ENCODE data around the gene PPEF1. TPM values are rescaled to one million over a fixed set of nuclear protein-coding genes. Genes with fewer than 3 reads are reported as not detected.

The PPEF1 gene, protein sequence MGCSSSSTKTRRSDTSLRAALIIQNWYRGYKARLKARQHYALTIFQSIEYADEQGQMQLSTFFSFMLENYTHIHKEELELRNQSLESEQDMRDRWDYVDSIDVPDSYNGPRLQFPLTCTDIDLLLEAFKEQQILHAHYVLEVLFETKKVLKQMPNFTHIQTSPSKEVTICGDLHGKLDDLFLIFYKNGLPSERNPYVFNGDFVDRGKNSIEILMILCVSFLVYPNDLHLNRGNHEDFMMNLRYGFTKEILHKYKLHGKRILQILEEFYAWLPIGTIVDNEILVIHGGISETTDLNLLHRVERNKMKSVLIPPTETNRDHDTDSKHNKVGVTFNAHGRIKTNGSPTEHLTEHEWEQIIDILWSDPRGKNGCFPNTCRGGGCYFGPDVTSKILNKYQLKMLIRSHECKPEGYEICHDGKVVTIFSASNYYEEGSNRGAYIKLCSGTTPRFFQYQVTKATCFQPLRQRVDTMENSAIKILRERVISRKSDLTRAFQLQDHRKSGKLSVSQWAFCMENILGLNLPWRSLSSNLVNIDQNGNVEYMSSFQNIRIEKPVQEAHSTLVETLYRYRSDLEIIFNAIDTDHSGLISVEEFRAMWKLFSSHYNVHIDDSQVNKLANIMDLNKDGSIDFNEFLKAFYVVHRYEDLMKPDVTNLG
- total RNA-seq: not detected

DNA sequence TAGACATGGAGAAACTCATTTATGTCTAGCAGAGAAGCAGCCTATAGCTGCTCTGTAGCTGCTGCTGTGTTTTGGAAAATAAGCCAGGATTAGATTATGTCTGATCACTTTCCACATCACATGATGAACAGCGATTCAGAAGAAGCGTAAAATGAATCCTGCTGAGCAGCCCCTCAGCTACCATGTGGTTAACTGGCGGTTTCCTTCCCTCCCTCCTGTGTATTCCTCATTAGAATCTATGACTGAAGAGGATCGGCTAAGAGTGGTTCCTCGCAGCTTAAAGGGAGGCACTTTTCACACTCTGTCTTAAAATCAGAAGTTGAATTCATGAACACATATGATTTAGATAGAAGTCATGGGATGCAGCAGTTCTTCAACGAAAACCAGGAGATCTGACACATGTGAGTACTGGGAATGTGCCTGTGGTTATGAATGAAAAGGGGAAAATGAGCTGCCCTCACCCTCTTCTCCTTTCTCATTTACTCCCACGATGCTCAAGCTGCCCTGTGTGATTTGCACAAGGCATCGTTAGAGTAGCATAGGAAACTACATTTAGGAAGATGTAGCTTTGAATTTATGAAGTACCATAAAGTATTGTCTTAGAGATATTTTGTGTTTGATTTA, at the start of gene PPEF1:
PPEF1 (plus strand) TSS at position 220 of the 624 bp plus-strand sequence; CDS start at position 356, 136 bp downstream.
- DNase-seq (ENCODE audit: low spot score): no peak

DNA sequence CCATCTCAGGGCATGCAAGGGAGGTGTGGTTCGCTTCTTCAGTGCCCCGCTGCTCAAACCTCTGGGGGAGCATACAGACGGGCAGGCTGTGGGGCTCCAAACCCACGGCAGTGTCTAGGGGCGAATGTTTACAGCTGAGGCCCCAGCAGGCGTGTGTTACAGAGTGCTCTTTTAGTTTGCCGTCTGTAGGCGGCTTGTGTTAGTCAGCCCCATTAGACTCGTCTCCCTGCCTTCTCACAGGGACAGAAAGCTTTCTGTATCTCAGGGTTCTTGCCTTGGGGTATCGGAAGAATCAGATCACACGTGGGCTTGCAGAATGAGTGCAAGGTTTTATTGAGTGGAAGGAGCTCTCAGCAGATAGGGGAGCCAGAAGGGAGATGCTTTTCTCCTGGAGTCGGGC, 46.2 kb upstream of the PPEF1 start:
- no peak for DNase-seq (ENCODE audit: low spot score)

DNA sequence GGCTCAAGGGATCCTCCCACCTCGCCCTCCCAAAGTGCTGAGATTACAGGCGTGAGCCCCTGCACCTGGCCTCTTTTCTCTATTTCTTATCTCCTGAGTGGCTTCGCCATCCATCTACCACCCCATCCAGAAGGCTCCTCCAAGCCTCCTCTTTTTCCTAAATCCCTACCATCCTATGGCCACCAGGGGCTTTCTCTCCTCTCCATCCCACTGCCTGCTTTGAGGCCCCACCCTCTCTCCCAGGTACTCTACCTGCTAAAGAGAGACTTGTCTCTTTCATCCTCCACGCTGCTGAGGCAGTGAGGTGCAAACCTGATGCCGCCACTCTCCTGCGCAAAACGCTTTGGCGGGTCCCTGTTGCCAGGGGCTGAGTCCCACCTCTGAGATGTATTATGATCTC, 42.5 kb upstream of the PPEF1 start:
- DNase-seq (ENCODE audit: low spot score): no peak

DNA sequence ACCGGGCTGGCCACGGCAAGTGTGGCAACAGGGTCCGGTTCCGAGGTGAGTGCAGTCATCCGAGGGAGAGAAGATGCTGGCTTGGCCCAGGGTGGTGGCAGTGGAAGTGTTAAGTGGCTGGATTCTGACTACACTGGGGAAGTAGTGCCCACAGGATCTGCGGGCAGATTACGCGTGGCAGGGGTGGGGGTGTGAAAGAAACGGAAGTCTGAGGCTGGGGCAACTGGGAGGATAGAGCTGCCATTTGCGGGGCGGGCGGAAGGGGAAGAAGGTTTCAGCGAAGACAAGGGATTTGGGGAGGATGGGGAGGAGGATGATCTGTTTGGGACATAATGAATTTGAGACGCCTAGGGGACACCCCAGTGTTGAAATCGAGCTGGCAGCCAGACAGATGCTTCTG, 40.8 kb upstream of the PPEF1 start:
- no peak for DNase-seq (ENCODE audit: low spot score)

DNA sequence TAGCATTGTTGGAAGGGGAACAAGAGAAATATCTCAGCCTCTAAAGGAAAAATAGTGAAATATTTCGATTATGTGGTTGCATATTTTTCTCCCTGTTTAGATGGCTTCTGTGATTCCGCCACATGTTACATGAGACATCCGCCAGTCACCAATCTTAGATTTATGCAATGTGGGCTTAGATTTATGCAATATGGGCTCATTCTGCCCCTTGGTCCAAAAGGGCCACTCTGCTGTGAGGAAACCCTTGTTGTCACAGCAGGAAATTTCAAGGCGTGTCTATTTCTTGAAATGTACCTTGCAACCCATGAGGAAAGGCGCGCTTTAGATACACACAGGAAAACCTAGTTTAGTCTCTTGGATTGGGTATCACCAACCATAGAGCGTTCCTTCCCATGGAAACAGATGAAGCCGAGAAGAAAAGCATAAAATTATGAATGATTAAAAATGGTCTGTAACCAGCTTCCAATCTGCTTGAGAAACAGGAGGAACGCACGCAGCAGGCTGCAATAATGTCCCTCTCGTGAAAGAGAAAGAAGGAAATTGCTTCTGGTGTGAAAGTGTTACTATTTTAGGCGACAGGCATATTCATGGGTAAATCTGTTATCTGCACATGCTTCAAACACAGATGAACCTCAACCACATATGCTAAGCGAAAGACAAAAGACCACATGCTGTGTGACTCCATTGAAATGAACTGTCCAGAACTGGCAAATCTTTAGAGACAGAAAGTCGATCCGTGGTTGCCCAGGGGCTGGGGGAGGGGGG, 39.2 kb upstream of the PPEF1 start:
- DNase-seq (ENCODE audit: low spot score): no peak

DNA sequence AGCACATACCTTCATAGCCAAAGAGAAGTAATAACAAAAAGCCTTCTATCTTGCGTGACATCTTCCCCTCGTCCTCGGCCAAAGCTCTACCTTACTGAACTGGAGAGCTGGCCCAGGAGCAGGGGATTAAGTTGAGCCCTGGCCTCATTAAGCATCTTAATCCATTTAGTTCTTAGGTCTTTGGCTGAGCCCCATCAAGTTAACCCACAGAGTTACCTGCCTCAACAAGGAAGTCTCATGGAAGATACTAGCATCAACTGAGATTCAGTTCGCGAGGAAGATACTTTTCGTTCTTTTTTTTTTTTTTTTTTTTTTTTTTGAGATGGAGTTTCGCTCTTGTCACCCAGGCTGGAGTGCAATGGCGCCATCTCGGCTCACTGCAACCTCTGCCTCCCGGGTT, 35.4 kb upstream of the PPEF1 start, which contains the start of gene RS1:
RS1 (minus strand) TSS at position 101 of the 400 bp plus-strand sequence; CDS start at position 61, 40 bp downstream.
- no peak for DNase-seq (ENCODE audit: low spot score)

DNA sequence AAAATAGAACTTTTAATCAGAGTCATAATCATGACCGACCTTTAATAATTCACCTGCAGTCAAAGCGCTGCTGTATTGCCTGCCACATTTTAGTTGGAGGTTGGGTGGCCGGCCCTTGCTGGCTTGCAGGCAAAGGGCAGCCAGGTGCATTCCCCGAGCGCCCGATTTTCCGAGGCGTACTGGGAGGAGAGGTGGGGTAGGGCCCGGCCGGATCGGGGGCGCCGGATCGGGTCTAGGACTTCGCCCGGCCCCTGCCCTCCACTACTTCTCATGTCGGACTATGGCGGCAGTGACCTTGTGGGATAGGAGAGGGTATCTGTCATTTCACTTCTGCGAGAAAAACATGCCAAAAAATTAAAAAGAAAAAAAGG, 33.0 kb upstream of the PPEF1 start:
- no peak for DNase-seq (ENCODE audit: low spot score)

DNA sequence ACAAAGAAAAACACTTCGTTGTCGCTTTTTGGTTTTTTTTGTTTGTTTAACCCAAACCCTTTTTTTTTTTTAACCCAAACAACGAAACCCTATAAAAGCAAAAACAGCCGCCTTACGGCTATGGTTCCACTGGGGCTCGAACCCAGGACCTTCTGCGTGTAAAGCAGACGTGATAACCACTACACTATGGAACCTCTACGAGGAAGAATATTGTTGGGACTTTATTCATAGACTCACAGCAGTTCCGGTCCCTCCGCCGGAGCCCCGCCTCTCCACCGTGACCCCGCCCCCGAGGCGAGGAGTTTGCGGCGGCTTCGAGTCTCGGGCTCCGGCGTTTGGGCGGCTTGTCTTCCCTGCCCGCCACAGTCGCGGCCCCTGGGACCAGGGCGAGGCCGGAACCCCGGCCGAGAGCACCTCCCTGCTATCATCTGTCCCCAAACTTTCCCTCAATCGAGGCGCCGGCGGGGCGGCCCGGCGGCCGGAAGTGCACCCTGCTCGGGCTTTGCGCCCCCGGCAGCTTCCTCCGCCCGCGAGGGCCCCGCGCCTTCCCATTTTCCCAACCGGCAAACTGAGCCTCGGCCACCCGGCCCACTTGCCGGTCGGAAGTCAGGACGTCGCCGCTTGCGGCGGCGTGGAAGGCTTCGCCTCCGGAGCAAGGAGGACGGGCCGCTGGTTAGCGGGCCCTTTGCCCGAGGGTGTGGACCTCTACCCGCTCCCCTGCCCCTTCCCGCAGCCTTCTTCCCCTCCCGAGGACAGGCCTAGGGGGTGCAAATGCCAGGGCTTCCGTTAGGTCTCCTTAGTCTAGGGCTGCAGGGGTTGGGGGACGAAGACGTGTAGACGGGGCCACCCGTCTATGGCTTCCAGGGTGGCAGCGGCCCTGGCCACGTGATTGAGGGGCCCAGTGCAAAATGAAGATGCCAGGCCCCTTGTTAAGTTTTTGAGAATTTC, 32.4 kb upstream of the PPEF1 start:
- DNase-seq (ENCODE audit: low spot score): peak; percentile 74

DNA sequence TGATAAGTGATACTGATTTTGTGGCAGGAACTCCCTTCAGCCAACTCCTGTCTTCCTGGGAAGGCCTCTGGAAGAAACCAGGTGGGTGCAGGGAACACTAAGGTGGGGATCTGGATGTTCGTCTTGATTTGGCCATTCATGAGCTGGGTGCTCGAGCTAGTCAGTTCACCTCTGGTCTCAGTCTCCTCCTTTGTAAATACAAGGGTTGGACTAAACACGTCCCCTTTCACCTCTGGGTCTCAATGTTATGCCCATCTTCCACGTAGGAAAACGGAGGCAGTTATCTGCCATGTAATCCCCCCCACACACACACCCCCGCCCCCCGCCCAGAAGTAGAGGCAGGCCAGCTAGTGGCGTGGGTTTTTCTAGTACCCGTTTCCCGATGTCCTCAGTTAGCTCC, 31.4 kb upstream of the PPEF1 start:
- no peak for DNase-seq (ENCODE audit: low spot score)

DNA sequence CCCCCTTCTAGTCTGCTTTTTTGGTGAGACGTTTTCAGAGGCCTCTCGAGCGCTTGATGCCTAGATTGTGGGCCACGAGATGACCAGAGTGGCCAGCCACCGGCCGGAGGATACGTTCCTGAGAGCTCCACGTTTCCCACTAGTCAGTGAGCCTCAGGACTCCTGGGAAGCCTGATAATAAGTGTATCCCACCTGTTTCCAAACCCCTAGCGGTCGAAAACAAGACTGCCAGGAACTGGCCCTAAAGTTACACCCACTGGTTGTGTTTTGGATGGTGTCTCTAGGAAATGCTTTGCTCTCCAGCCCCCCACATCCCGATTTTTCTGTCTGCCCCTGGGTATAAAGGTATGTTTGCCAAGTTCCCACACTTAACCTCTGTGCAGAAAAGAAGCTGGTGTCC, 31.0 kb upstream of the PPEF1 start:
- DNase-seq (ENCODE audit: low spot score): no peak

DNA sequence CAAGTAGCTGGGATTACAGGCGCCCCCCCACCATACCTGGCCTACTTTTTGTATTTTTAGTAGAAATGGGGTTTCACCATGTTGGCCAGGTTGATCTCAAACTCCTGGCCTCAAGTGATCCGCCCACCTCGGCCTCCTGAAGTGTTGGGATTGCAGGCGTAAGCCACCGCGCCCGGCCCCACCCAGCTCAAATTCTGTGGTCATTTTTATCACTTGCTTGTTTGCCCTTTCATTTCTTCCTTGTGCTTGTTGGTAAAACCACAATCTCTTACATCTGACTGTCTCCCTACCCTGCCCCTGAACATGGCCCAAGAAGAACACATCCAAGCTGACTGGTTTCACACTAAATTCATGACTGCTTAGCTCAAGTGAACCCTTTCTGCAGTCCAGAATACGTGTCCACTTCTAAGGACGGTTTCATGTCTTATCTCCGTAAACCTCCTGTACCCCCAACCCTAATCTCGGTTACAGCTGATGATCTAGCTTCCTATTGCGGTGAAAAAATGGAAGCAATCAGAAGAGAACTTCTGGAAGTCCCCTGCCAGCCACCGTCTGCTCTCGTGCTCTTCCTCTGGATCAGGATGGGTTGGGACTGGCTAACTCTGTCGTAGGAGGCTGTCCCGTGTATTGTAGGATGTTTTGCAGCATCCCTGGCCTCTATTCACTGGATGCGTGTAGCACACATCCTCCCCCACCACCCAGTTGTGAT, 30.1 kb upstream of the PPEF1 start:
- DNase-seq (ENCODE audit: low spot score): no peak

DNA sequence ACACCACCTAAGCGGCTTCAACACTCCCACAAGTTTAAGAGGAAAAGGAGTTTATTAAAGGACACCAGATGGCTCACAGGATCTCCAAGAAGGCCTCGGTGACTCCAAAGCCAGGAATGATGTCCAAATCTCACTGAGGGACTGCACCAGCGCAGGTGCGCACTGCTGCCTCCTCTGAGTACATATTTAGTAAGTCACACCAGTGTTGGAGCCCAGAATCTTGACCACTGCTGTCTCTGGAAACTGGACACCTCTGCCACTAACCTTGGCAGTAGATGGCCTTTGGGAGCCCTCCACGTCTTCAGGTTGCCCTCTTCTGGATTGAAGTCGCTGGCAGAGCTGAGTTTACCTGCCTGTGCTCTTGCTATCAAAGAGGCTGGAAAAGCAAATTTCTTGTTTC, 25.4 kb upstream of the PPEF1 start:
- DNase-seq (ENCODE audit: low spot score): no peak

DNA sequence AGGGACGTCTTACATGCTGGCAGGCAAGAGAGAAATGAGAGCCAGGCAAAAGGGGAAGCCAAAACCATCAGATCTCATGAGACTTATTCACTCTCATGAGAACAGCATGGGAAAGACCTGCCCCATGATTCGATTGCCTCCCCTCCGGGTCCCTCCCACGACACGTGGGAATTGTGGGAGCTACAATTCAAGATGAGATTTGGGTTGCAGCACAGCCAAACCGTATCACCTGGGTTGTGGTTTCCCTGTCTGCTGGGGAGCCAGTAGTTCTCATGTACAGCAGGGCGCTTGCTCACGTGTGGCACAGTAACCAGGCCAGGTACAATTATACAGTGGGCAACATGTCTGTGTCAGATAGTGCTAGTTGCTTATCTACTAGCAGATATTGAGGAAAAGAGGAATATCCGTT, 24.5 kb upstream of the PPEF1 start:
- DNase-seq (ENCODE audit: low spot score): no peak

DNA sequence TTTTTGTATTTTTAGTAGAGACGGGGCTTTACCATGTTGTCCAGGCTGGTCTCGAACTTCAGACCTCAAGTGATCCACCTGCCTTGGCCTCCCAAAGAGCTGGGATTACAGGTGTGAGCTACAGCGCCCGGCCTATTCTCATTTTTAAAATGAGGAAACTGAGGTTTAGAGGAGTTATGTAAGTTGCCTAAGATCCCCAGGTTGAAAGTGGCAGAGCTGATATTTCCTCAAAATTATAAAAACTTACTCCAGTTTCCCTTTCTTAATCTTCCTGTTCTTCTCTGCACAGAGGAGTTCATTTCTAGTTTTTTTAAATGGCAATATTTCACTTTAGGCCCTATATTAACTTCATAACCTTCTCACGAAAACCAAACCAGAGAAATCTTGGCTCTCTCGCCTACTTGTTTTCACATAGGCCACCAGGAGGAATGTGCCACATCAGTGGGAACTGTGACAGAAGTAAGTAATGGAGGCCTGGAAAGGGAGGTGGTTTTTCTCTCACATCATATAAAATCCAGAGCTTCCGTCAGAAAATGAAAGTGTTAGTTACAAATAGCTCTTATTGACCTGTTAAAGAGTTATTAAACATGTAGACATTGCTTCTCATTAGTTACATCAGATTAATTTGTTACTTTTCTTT, 19.5 kb upstream of the PPEF1 start:
- DNase-seq (ENCODE audit: low spot score): no peak

DNA sequence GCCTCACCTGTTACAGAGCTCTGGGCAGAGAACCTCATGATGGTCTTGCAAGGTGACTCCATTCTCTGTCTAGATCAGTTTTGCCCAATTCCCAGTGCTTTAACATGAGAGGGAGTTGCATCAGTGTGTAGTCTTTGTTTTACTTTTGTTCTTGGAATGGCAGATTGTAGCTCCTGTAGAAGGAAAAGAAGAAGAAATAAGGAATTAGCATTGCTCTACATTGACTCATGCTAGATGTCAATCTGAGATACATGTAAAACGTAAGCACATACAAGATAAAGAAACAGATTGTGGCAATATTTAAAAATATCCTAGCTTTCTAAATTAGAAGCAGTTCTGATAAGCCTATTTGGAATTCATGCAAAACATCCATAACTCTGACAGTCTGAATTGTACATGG, 16.0 kb upstream of the PPEF1 start:
- DNase-seq (ENCODE audit: low spot score): no peak

DNA sequence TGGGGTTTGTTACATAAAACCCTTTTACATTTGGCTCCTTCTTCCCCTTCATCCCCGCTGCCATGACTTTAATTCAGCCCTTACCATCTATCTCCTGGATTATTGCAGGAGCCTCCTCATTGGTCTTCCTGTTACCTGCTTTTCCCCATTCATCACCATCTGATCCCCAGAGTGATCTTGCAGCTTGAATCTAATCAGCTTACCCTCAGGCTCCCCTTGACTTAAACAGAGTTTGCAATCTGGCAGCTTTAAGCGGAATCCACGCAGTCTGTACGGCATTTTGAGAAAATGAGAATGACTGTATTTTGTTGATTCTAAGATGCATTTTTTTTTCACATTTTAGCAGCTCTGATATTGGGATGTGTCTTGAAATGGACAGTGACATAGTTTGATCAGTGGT, 14.9 kb upstream of the PPEF1 start:
- no peak for DNase-seq (ENCODE audit: low spot score)

DNA sequence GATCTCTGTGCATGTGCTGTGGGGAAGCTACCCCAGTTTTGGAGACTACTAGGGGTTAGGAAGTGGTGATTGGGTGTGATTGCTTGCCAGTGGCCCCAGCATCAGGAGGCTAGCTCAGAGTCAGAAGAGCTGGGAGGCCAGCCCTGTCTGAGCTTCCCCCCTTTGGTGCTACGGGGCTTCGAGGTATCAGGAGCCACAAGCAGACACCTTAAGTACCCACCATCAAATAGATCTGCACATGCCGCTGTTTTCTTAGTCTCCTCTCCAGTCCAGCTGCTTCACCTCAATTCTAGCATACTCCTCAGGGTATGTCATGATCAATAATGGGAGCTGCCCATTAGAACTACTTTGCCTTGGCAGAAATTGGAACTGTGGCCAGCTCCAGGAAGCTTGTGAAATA, 10.8 kb upstream of the PPEF1 start:
- no peak for DNase-seq (ENCODE audit: low spot score)

DNA sequence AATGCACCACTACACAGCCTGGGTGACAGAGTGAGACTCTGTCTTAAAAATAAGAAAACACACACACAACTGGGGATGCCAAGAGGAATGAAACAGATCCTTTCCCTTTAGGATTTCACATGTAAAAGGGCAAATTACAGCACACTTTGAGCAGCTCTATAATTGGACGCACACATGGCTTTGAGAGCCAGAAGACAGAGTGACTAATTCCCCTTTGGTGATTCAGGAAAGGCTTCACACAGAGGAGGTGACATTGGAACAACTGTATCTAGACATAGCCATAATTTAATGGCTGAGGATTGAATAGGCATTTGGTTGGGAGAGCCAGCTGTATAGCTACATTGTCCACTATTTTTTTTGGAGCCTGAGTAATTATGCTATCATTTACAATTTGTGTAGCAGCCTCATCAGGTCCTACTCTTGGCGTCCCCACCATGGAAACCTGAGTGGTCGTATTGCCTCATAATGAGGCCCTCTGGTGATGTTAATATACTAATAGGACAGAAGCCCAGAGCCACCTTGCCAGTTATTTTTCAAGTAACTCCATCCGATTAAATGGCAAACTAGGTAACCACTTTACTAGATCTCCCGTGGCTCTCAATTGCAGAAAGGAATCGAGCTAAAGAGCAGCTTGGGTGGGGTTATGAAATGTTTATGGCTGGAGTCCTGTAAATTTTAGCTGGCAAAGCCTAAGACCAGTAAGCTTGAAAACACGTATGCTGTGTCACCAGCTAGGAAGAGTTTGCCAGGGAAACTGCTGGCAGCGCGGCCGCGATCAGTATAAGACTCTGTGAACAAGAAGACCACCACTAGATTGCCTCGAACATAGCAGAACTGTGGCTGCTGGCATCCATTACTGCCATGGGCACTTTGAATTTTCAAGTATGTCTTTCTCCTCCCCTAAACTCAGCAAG, 8.5 kb upstream of the PPEF1 start:
- no peak for DNase-seq (ENCODE audit: low spot score)
